OCI-LY1 (cell line): ENCODE data around the gene TTC38.

Experiments used
- EZH2 ChIP-seq: fragments of 200-600 bp; sonication (generic), shearing (Covaris generic); IDR thresholded peaks from 2 replicates; pipeline ENCODE4 v1.8.0; 2017; ENCODE audit warnings: borderline replicate concordance, mixed run types, mild to moderate bottlenecking, antibody characterized with exemption, low read length, moderate library complexity, mixed read lengths
- TF ChIP-seq, protein P1 (sequence below): fragments of 200-600 bp; sonication (generic), shearing (Covaris generic); IDR thresholded peaks from 2 replicates; pipeline ENCODE4 v1.5.1; 2017; ENCODE audit warnings: mild to moderate bottlenecking, antibody characterized with exemption, low read length, moderate library complexity, mixed read lengths

DNA sequence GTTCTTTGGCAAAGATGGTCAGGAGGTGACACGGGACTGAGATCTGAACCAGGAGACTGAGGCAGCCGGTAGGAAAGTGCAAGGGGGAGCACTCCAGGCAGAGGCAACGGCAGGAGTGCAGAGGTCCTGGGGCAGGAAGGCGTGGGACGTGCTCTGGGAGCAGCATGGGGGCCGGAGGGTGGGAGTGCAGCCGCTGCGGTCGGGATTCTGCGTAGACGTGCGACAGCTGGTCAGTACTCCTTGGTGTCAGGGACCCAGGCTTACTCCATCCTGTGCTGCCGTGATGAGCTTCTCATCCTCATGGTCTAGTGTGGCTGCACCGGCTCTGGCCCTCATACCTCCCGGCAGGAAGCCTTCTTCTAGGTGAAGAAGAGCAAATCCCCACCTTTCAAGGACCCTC, 50.8 kb downstream of the TTC38 start:
- TF ChIP-seq, protein P1, sequence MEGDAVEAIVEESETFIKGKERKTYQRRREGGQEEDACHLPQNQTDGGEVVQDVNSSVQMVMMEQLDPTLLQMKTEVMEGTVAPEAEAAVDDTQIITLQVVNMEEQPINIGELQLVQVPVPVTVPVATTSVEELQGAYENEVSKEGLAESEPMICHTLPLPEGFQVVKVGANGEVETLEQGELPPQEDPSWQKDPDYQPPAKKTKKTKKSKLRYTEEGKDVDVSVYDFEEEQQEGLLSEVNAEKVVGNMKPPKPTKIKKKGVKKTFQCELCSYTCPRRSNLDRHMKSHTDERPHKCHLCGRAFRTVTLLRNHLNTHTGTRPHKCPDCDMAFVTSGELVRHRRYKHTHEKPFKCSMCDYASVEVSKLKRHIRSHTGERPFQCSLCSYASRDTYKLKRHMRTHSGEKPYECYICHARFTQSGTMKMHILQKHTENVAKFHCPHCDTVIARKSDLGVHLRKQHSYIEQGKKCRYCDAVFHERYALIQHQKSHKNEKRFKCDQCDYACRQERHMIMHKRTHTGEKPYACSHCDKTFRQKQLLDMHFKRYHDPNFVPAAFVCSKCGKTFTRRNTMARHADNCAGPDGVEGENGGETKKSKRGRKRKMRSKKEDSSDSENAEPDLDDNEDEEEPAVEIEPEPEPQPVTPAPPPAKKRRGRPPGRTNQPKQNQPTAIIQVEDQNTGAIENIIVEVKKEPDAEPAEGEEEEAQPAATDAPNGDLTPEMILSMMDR = no peak
- no peak for TF ChIP-seq EZH2
